Measurements from ENCODE around the gene SIGLEC11. TPM values are rescaled to one million over a fixed set of nuclear protein-coding genes. Genes with fewer than 3 reads are reported as not detected.

SIGLEC11 gene
- total RNA-seq, 4 donors from 2014 or later: 0.94 to 1.7 TPM; not detected in 2

- DNase-seq: peak; percentile 64 to 86 (median 82)
- Histone ChIP-seq H3K27me3 (no peaks in the 10 kb centered on the region), H3K4me3 (no peak overlapping the region), H3K27ac (no peak overlapping the region), H3K9me3 (no peaks in the 10 kb centered on the region), H3K4me1 (peaks cover 0 to 7% (median 3%) of the 10 kb centered on the region in 4 donors), H3K36me3 (no peaks in the 10 kb centered on the region)
- TF ChIP-seq POLR2A (IDR thresholded peaks at IDR 0.05): no peak
- peak; percentile 88 to 98 (median 92) for TF ChIP-seq CTCF (IDR thresholded peaks at IDR 0.05)
Observed at GRCh38 chr19:49937750-49938381, 23.1 kb downstream of the SIGLEC11 start.

GRCh38 chr19:49936549-49936948, 24.4 kb downstream of the SIGLEC11 start:
- Histone ChIP-seq H3K9me3 (no peaks in the 10 kb centered on the region), H3K4me3 (no peak overlapping the region), H3K27me3 (no peaks in the 10 kb centered on the region), H3K27ac (no peak overlapping the region), H3K36me3 (no peaks in the 10 kb centered on the region), H3K4me1 (peaks cover 0 to 7% (median 3%) of the 10 kb centered on the region in 4 donors)
- TF ChIP-seq POLR2A (IDR thresholded peaks at IDR 0.05) (no peak), CTCF (IDR thresholded peaks at IDR 0.05) (no peak)
- DNase-seq: no peak

GRCh38 chr19:49933643-49934042, 27.3 kb downstream of the SIGLEC11 start:
- H3K27me3 ChIP-seq: no peaks in the 10 kb centered on the region
- DNase-seq: no peak
- peaks cover 0 to 14% (median 6%) of the 10 kb centered on the region in 4 donors for H3K4me1 ChIP-seq
- H3K27ac ChIP-seq: no peak overlapping the region
- H3K36me3 ChIP-seq: no peaks in the 10 kb centered on the region
- TF ChIP-seq POLR2A (IDR thresholded peaks at IDR 0.05) (no peak), CTCF (IDR thresholded peaks at IDR 0.05) (no peak)
- no peak overlapping the region for H3K4me3 ChIP-seq
- no peaks in the 10 kb centered on the region for H3K9me3 ChIP-seq

- peak in 2 of 3 donors; percentile 37 to 62 for DNase-seq
- Histone ChIP-seq H3K4me1 (peaks cover 0 to 18% (median 6%) of the 10 kb centered on the region in 4 donors), H3K4me3 (no peak overlapping the region), H3K36me3 (no peaks in the 10 kb centered on the region), H3K27ac (no peak overlapping the region), H3K27me3 (no peaks in the 10 kb centered on the region), H3K9me3 (no peaks in the 10 kb centered on the region)
- no peak for TF ChIP-seq POLR2A (IDR thresholded peaks at IDR 0.05)
- TF ChIP-seq CTCF (IDR thresholded peaks at IDR 0.05): no peak
Observed at GRCh38 chr19:49932731-49933131, 28.2 kb downstream of the SIGLEC11 start.

GRCh38 chr19:49932041-49932451, 28.9 kb downstream of the SIGLEC11 start:
- H3K9me3 ChIP-seq: no peaks in the 10 kb centered on the region
- H3K27me3 ChIP-seq: no peaks in the 10 kb centered on the region
- TF ChIP-seq CTCF (IDR thresholded peaks at IDR 0.05) (no peak), POLR2A (IDR thresholded peaks at IDR 0.05) (no peak)
- H3K4me1 ChIP-seq: peaks cover 0 to 23% (median 5%) of the 10 kb centered on the region in 4 donors
- H3K36me3 ChIP-seq: peaks cover 0 to 2% (median 0%) of the 10 kb centered on the region in 3 donors
- no peak overlapping the region for H3K27ac ChIP-seq
- no peak overlapping the region for H3K4me3 ChIP-seq
- DNase-seq: no peak
